Measurements from ENCODE around the gene ZBTB9. TPM values are rescaled to one million over a fixed set of nuclear protein-coding genes. Genes with fewer than 3 reads are reported as not detected.
A peak's percentile ranks its signal among the peaks of the same experiment; 100 is the strongest.

The ZBTB9 gene, protein sequence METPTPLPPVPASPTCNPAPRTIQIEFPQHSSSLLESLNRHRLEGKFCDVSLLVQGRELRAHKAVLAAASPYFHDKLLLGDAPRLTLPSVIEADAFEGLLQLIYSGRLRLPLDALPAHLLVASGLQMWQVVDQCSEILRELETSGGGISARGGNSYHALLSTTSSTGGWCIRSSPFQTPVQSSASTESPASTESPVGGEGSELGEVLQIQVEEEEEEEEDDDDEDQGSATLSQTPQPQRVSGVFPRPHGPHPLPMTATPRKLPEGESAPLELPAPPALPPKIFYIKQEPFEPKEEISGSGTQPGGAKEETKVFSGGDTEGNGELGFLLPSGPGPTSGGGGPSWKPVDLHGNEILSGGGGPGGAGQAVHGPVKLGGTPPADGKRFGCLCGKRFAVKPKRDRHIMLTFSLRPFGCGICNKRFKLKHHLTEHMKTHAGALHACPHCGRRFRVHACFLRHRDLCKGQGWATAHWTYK
- 2.6 TPM for total RNA-seq (2013)
- polyA plus RNA-seq, result 1 to 10 TPM in 2 of 3 donors, under 1 TPM in 1; 0.42 to 2.0 (median 1.1) TPM
- 2.1 and 3.9 TPM in 2 replicates for polyA minus RNA-seq
- total RNA-seq, result 0.35 to 2.4 (median 1.3) reads per million in 11 experiments

DNA sequence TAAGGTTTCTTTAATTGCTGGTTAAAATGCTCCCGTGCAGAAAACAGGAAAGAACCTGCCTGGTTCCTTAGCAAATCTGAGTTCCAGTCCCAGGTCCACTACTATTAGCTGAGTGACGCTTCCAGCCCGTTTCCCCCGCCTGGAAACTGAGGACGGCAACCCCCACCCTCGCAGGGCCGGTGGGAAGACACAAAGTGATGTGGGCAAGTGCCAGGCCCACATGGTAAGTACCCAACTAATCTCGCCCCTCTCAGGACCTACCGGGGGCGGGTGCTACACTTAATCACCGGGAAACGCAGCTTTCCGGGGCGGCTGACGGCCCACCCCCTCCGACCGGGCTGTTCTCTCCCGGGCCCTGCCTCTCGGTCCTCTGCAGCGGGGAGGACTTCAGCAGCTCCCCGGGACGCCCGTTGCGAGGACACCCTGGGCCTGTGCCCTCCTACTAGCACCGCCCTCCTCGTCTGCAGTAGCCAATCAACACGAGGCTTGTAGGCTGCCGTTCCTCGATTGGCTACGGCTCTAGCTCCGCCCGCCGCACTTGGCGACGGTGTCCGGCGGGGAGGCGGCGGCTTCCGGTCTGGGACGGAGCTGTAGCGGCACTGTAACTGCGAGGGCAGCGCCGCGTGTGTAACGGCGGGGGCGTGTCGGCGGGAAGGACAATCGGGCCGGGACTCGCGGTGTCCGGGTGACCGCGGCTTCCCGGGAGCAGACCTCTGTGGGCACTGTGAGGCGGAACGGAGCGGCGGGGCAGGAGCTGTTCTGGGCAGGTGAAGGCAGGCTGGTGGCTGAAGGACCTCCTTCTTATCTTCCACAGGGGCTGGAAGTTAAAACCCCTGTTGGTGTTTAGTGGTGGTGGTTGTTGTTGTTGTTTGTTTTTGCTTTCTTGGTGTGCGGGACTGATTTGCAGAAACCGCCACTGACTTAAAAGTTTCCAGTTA, at the start of gene ZBTB9:
Gene ZBTB9 (plus strand): TSS at position 568 of the 938 bp plus-strand sequence. CDS start 525 bp downstream, outside the sequence.
- H3K4me3 ChIP-seq (replicated peaks in 1 of 3; ENCODE audit: low read depth in 2 of 3, low read length in 3 of 3), result peak within 1 kb of the TSS; percentile 88 to 96 (median 95)
- DNase-seq, result peak; percentile 93 to 96 (median 94)
- H3K36me3 ChIP-seq (replicated peaks in 1 of 2; ENCODE audit: control insufficient read depth in 1 of 2, insufficient read depth in 2 of 2, low read length in 2 of 2), result peaks cover 0 to 11% of the 10 kb centered on the region in 2 donors
- H2AFZ ChIP-seq (ENCODE audit: insufficient read depth, low read depth, low read length, poor library complexity, severe bottlenecking), result peak within 1 kb of the TSS; percentile 87
- TF ChIP-seq, protein P1, sequence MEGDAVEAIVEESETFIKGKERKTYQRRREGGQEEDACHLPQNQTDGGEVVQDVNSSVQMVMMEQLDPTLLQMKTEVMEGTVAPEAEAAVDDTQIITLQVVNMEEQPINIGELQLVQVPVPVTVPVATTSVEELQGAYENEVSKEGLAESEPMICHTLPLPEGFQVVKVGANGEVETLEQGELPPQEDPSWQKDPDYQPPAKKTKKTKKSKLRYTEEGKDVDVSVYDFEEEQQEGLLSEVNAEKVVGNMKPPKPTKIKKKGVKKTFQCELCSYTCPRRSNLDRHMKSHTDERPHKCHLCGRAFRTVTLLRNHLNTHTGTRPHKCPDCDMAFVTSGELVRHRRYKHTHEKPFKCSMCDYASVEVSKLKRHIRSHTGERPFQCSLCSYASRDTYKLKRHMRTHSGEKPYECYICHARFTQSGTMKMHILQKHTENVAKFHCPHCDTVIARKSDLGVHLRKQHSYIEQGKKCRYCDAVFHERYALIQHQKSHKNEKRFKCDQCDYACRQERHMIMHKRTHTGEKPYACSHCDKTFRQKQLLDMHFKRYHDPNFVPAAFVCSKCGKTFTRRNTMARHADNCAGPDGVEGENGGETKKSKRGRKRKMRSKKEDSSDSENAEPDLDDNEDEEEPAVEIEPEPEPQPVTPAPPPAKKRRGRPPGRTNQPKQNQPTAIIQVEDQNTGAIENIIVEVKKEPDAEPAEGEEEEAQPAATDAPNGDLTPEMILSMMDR (IDR thresholded peaks at IDR 0.05), result no peak
- Mint-ChIP-seq H3K36me3 (peaks cover 15 to 16% of the 10 kb centered on the region in 2 donors), H3K4me3 (peak within 1 kb of the TSS; percentile 89 to 91), H3K27me3 (ENCODE audit: low read depth in 3 of 3) (peaks cover 0 to 3% (median 2%) of the 10 kb centered on the region in 3 donors), H3K4me1 (peaks cover 53% of the 10 kb centered on the region), H3K27ac (peak within 1 kb of the TSS; percentile 86 to 95 (median 89)), H3K9me3 (peaks cover 0 to 2% (median 0%) of the 10 kb centered on the region in 7 donors)
- no peaks in the 10 kb centered on the region for H3K27me3 ChIP-seq (ENCODE audit: control insufficient read depth in 2 of 2, insufficient read depth in 2 of 2, low read length in 2 of 2)
- peaks cover 45 to 58% of the 10 kb centered on the region in 2 donors for H3K4me1 ChIP-seq (ENCODE audit: control insufficient read depth in 1 of 2, insufficient read depth in 2 of 2, low read length in 2 of 2)
- intact Hi-C loops (cut with micrococcal nuclease), result loop anchor here in 1 of 2 donors (5.0 kb wide), 1 partner anchor 37 kb away; the partner anchor contains the start of gene CUTA
- peak within 1 kb of the TSS; percentile 86 for H3K4me2 ChIP-seq (replicated peaks; ENCODE audit: extremely low read depth, low read length, poor library complexity, severe bottlenecking)
- peak within 1 kb of the TSS; percentile 56 to 82 for H3K27ac ChIP-seq (ENCODE audit: low read depth in 1 of 2, low read length in 2 of 2)
- H3K79me2 ChIP-seq (ENCODE audit: insufficient read depth, low read length), result peaks cover 38% of the 10 kb centered on the region
- H3K9ac ChIP-seq (ENCODE audit: insufficient read depth, low read length, poor library complexity, severe bottlenecking), result peak within 1 kb of the TSS; percentile 78
- no peaks in the 10 kb centered on the region for H4K20me1 ChIP-seq (ENCODE audit: insufficient read depth, low read length)
- H3K9me3 ChIP-seq (replicated peaks in 1 of 2; ENCODE audit: control insufficient read depth in 1 of 2, insufficient read depth in 1 of 2, low read length in 2 of 2), result no peaks in the 10 kb centered on the region
- WGBS (ENCODE audit: insufficient coverage), result under 1% methylated on average over 57 of the region's 65 CpGs
